Kasumi-1 (cell line): Measurements from ENCODE around the gene ERCC1.

Experiments
- DNase-seq, 2 experiments: peaks; one replicate each; lab custom pipeline; 2025; lab: John Stamatoyannopoulos, UW

Gene ERCC1

DNA sequence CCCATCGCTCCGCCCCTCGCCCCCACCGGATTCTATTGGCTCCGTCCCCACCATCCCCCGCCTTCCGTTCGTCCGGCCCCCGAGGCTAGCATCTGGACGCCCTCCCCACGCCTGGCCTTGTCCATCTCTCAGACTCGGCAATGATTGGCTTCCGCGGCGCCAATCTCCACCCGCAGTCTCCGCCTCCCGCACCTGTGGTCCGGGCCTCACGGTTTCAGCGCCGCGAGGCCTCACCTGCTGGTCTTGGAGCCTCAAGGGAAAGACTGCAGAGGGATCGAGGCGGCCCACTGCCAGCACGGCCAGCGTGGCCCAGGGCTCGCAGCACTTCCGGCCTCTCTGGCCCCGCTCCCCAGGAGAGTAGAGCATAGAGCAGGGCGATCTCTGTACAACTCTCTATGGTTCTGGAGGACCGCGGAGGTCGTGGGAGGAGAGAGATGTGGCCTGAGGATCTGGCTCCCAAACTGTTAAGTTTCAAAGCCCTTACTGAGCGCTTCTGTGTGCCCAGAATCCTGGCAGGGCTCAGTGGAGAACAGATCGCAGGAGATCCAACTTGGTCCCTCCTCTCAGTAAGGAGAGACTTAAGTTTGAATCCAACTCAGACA is at the start of gene ERCC1:
Gene ERCC1, minus strand, starts transcription at position 329 of the 602 bp plus-strand sequence. CDS start 543 bp downstream, outside the sequence.
- DNase-seq: peak; percentile 90 to 91

DNA sequence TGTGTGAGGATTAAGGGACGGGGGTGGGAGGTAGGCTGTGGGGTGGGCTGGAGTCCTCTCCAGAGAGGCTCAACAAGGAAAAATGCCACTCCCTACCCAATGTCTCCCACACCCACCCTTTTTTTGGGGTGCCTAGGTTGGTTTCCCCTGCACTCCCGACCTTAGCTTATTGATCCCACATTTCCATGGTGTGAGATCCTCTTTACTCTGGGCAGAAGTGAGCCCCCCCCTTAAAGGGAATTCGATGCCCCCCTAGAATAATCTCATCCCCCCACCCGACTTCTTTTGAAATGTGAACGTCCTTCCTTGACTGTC is 49.6 kb upstream of the ERCC1 start:
- no peak for DNase-seq

GRCh38 chr19:45472563-45473366 is 49.0 kb upstream of the ERCC1 start:
- no peak for DNase-seq

DNA sequence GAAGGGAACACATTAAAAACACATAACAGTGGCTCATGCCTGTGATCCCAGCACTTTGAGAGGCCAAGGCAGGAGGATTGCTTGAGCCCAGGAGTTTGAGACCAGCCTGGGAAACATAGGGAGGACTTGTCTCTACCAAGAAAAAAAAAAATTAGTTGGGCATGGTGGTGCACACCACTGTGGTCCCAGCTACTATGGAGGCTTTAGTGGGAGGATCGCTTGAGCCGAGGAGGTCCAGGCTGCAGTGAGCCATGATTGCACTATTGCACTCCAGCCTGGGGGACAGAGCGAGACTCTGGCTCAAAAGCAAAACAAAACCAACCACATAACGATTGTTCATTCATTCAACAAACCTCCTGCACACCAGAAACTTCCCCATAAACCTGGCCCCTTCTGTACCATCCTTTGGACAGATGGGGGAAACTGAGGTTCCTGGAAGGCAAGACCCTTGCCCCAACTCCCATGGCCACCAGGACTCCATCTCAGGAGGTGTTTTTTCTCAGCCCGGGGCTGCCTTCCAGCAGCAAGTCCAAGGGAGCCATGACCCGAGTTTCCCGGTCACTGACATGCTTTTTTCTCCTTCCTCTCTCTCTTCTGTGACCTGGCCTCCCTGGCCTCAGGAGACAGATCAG is 48.3 kb upstream of the ERCC1 start:
- DNase-seq: no peak

GRCh38 chr19:45471111-45471930 is 47.6 kb upstream of the ERCC1 start:
- DNase-seq: no peak

GRCh38 chr19:45470762-45471081 is 47.0 kb upstream of the ERCC1 start:
- DNase-seq: no peak

DNA sequence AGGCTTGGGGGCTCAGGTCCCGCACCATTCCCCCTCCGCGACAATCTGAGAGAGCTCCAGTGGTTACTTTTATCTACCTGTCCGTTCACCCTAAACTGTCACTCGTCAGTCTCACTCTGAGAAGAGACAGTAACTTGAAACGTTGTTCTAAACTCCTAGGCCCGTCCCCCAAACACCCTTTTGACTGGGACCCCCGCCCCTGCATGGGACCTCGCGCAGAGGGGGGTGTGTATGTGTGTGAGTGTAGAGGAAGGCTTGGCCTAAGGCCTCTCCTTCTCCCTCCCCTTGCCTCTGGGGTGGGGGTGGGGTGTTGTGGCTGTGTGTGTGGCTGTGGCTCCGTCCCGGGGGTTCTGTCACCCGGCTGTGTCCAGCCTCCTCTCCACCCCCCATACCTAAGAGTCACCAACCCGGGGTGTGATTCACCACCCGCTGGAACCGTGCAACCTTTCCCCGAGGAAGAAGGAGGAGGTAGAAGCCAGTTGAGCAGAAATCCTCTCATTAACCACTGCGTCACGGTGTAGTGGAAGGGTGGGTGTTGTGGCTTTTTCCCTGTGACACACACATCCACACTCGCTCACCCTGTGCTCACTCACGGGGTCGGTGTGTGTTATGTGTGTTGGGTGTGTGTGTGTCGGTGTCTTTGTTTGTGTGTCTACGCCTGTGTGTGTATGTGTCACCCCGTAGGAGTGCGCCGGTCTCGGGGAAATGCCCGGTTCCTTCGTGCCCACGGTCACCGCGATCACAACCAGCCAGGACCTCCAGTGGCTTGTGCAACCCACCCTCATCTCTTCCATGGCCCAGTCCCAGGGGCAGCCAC is 46.4 kb upstream of the ERCC1 start:
- no peak for DNase-seq

DNA sequence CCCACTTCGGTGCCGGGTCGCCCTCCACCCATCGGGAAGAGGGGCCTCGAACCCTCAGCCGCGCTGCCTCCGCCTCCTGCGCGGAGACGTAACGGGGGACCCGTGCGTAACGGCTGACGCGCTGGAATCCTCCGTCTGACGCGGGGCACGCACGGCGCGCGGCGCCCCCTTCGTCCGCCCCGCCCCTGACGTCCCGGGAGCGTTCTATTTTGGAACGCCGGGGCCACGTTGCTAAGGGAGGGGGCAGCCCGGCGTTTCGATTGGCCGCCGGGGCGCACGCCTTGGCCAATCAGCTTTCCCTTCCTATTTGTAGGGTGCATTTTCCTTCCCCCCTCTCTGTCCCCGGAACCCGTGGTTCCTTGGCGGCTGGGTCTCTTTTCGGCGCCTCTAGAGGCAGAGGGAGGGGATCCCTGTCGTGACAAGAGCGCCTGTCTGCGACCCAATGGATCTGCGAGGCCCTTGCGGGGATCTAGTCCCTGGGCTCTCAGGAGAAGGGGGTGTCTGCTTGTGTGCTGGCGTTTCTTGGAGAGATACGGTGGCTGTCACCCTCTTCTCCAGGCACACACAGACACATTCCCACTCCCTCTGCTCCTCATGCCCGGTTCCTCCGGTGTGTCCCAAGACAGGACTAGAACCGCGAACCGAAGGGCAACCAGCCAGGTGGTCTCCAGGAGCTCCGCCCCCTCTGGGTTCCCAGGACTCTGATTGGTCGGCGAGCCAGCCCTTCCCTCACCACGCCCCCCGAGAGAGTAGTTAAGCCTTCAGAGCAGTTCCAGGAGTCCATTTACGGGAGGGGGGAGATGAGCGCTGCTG is 45.6 kb upstream of the ERCC1 start:
- peak; percentile 95 to 96 for DNase-seq

DNA sequence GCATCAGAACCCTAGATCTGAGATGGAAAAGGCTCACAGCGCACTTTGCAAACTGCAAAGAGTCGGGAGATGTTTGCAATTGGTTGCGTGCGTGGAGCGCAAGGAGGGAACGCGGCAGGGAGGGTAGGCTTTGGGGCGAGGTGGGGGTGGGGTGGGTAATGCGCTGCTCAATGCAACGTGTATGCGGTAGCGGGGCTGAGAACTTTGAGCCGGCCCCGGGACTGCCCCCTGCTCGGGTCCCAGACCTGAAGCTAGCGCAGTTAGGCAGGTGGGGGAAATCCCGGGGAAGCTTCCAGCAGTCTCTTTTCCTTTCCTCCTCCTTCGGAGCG is 45.0 kb upstream of the ERCC1 start:
- no peak for DNase-seq

DNA sequence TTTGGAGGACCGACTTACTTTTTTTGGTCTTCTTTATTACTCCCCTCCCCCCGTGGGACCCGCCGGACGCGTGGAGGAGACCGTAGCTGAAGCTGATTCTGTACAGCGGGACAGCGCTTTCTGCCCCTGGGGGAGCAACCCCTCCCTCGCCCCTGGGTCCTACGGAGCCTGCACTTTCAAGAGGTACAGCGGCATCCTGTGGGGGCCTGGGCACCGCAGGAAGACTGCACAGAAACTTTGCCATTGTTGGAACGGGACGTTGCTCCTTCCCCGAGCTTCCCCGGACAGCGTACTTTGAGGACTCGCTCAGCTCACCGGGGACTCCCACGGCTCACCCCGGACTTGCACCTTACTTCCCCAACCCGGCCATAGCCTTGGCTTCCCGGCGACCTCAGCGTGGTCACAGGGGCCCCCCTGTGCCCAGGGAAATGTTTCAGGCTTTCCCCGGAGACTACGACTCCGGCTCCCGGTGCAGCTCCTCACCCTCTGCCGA is 44.5 kb upstream of the ERCC1 start:
- peak in 1 of 2 experiments; percentile 8 for DNase-seq

- DNase-seq: peak; percentile 92
Measured at GRCh38 chr19:45467456-45468158, 43.9 kb upstream of the ERCC1 start, which contains the start of gene FOSB. Gene FOSB, plus strand, starts transcription at chr19:45467996. Its CDS starts 591 bp downstream, at chr19:45468587.

DNA sequence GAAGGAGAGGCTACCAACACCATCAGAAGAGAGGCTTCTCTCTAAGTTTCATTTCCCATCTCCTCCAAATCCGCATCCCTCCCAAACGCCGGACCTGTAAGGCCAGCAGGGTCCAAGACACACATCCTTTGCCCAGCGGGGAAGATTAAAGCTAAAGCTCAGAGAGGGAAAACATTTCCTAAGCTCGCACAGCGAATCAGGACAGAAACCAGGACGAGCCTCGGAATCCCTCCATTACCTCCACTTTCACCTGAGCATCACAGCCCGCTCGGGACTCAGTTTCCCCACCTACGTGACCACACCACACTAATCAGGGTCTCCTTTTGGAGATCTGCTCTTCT is 43.4 kb upstream of the ERCC1 start:
- DNase-seq: no peak

- peak in 1 of 2 experiments; percentile 13 for DNase-seq
Measured at GRCh38 chr19:45464852-45465441, 41.2 kb upstream of the ERCC1 start.

DNA sequence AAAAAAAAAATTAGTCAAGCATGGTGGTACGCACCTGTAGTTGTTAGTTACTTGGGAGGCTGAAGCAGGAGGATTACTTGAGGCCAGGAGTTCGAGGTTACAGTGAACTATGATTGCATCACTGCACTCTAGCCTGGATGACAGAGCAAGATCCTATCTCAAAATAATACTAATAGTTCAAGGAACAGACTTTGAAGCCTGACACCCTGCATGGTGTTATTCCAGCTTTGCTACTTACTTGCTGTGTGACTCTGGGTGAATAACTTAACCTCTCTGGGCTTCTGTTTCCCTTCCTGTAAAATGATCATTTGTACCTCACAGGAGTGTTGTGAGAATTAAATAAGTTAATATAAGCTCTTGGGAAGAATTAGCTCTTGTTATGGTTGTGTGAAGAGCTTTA is 40.6 kb upstream of the ERCC1 start:
- no peak for DNase-seq

DNA sequence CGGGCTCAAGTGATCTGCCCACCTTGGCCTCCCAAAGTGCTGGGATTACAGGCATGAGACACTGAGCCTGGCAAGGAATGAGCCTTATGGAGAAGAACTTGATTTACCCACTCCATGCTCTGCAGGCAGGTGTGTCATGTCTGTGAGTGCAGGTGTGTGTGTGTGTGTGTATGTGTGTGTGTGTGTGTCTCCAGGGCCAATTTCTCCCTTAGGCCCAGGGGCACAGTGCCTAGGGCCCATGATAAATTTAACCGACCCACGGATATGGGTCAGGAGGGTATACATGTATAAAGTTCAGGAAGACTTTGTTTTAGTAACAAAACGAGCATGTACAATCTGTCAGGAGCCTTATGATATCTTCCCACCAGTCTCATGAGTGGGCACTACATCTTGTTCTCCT is 39.5 kb upstream of the ERCC1 start:
- DNase-seq: no peak

DNA sequence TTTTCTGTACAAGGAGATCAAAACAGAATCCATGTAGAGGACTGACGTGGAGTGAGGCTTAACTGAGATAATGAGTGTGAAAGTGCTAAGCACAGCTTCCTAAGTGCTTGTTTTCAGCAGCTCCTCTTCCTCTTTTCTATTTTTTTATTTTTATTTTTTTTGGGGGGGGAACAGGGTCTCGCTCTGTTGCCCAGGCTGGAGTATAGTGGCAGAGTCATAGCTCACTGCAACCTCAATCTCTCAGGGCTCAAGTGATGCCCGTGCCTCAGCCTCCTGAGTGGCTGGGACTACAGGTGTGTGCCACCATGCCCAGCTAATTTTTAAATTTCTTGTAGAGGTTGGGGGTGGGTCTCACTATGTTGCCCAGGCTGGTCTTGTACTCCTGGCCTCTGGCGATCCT is 38.5 kb upstream of the ERCC1 start:
- no peak for DNase-seq

DNA sequence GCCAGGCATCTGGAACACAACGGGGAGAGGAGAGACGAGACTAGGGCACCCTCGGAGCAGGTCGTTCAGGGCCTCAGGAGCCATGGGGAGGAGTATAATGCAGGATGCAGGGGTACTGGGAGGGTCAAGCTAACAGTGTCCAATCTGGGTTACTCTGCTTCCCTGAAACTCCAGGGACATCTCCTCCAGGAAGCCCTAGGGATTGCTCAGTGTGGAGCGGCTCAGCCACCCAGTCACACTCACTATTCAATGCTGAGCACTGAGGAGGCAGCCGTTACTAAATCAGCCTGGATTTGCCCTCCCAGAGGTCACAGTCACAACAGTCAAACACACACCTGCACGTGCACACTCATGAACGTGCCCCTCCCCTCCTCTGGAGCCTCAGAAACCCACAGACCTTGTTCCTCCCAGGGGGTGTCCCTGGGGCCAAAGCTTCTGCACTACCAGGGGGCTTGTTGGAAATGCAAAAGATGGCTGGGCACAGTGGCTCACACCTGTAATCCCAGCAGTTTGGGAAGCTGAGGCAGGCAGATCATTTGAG is 37.2 kb upstream of the ERCC1 start:
- DNase-seq: no peak

DNA sequence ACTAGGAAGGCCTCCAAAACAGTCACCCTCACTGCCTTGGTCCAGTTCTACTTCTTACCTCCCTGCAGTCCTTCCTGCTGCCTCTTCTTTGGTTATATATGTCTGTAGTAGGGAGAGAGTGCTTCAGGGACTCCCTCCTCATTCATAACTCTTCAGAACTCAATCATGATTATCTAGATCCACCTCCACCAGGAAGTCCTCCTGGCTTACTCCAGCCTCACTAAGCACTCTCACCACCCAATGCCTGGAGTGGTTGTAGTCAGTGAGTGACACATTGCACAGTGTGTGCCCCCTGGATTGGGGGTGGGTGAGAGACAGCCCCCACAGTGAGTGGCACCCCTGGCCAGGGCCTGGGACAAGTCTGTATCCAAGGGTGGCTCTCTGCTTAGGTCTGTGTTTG is 34.1 kb upstream of the ERCC1 start:
- no peak for DNase-seq

DNA sequence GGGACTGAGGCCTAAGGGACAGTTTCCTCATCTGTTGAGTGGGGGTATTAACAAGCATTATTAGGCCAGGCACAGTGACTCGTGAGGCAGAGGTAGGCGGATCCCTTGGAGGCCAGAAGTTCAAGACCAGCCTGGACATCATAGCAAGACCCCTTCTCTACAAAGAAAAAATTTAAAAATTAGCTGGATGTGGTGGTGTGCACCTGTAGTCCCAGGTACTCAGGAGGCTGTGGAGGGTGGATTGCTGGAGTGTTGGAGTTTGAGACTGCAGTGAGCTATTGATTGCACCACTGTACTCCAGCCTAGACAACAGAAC is 32.7 kb upstream of the ERCC1 start:
- DNase-seq: no peak
